Muscle of leg (tissue), 11 donors: Measurements from ENCODE around the gene SEPTIN1. TPM values are rescaled to one million over a fixed set of nuclear protein-coding genes. Genes with fewer than 3 reads are reported as not detected.
"Not testable (repeated sequence)": the region's sequence is repeated elsewhere in the genome, so short reads cannot be mapped to it uniquely, and the experiment has no call there.

Experiments used
- DNase-seq: peaks from one replicate; pipeline ENCODE4 v3.0.0; 2013
- H3K27ac ChIP-seq: one replicate; pipeline ENCODE4 v1.5.1; 2013; ENCODE audit warnings: mild to moderate bottlenecking, low read length, control low read depth
- H3K27me3 ChIP-seq: one replicate; pipeline ENCODE4 v1.6.1; 2013; ENCODE audit warnings: low read length; ENCODE audit not compliant: control insufficient read depth, insufficient read depth
- H3K36me3 ChIP-seq: one replicate; pipeline ENCODE4 v1.6.1; 2013; ENCODE audit warnings: low read length; ENCODE audit not compliant: control insufficient read depth, insufficient read depth
- H3K4me1 ChIP-seq: one replicate; pipeline ENCODE4 v1.6.1; 2013; ENCODE audit warnings: low read length; ENCODE audit not compliant: control insufficient read depth, insufficient read depth
- H3K4me3 ChIP-seq: one replicate; pipeline ENCODE4 v1.5.1; 2013; ENCODE audit warnings: low read length, control low read depth
- H3K9me3 ChIP-seq: replicated peaks from 2 replicates; pipeline ENCODE4 v1.6.1; 2013; ENCODE audit warnings: low read depth, low read length; ENCODE audit not compliant: control insufficient read depth
- WGBS: methylation state at CpG from one replicate; pipeline ENCODE4 v1.1.5; 2013; ENCODE audit warnings: missing lambda C conversion rate; ENCODE audit not compliant: insufficient coverage; 5-methylcytosine and 5-hydroxymethylcytosine counted together
- polyA plus RNA-seq, 8 donors: library from polyadenylated mRNA; unstranded; fragments of 120-200 nt; gene quantifications; one replicate each; pipeline versions ENCODE4 v1.2.1 to v1.2.3, GENCODE V29; 2013; ENCODE audit warnings: inconsistent platforms in 1 of 8, low replicate concordance in 1 of 8; ENCODE audit not compliant: insufficient read length in 8 of 8, insufficient read depth in 1 of 8
- total RNA-seq: library from RNA; stranded (reverse); fragments of 120-200 nt; gene quantifications from one replicate; pipeline ENCODE4 v1.2.4, GENCODE V29; 2013

The SEPTIN1 gene
- total and polyA plus RNA-seq, 9 donors = 0.18 to 4.7 (median 2.5) TPM

DNA sequence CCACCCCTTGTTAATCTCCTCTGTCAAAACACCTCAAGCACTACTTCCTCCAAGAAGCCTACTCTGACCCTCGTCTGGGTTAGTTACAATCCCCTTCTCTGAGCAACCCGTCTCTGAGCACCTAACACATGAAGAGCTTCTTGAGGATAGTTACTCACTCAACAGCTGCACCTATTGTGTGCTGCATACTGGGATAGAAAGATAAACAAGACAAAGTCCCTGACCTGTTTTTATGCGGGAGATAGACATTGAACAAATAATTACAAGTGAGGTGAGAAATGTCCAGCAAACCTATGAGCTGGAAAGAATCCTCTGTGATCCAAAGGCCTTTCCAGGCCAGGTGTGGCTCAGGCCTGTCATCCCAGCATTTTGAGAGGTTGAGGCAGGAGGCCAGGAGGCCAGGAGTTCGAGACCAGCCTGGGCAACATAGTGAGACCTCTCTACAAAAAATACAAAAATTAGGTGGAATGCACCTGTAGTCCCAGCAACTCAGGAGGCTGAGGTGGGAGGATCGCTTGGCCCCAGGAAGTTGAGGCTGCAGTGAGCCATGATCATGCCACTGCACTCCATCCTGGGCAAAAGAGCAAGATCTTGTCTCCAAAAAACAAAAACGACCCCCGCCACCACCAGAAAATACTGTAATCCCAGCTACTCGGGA is 19.5 kb upstream of the SEPTIN1 start:
- Histone ChIP-seq H3K27ac (no peak overlapping the region), H3K27me3 (no peaks in the 10 kb centered on the region), H3K9me3 (no peaks in the 10 kb centered on the region), H3K36me3 (peaks cover 18% of the 10 kb centered on the region), H3K4me1 (peaks cover 17% of the 10 kb centered on the region), H3K4me3 (no peak overlapping the region)
- DNase-seq = peak; percentile 3
- WGBS = 96% methylated on average over 4 of the region's 8 CpGs

DNA sequence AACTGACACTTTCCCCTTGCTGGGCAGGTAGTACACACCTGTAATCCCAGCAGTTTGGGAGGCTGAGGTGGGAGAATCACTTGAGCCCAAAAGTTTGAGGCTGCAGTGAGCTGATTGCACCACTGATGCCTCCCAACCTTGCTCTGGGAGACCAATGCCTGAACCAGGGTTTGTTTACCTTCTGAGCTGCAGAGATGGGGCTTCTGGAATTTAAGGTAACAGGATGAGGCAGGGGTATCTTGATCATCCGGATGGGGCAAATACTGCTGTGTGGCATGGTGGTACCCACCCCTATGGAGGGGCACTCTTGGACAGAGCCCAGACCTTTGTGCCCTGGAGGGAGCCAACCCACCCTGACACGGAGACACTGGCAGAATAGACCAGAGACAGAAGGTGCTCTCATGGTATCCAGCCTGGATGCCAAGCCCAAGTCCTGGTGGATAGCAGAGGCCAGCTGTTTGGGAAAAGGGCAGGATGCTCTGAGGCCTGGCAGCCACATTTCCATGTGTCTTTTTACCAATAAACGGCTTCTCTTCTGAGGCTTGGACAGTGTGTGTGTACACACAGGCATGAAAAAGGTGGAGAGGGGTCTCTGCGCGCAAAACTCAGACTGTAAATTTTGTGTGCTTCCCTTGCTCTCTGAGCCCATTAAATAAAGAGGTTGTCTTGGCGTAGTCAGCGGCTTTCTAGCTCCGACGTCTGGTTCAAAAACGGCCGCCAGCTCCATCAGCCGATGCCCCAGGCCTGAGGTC is 17.2 kb upstream of the SEPTIN1 start:
- no peaks in the 10 kb centered on the region for H3K27me3 ChIP-seq
- H3K9me3 ChIP-seq = no peaks in the 10 kb centered on the region
- DNase-seq = no peak
- H3K27ac ChIP-seq = peak overlapping the region; percentile 99
- H3K4me1 ChIP-seq = peaks cover 19% of the 10 kb centered on the region
- peaks cover 18% of the 10 kb centered on the region for H3K36me3 ChIP-seq
- peak overlapping the region; percentile 76 for H3K4me3 ChIP-seq
- 0% methylated on average over 8 of the region's 12 CpGs for WGBS

DNA sequence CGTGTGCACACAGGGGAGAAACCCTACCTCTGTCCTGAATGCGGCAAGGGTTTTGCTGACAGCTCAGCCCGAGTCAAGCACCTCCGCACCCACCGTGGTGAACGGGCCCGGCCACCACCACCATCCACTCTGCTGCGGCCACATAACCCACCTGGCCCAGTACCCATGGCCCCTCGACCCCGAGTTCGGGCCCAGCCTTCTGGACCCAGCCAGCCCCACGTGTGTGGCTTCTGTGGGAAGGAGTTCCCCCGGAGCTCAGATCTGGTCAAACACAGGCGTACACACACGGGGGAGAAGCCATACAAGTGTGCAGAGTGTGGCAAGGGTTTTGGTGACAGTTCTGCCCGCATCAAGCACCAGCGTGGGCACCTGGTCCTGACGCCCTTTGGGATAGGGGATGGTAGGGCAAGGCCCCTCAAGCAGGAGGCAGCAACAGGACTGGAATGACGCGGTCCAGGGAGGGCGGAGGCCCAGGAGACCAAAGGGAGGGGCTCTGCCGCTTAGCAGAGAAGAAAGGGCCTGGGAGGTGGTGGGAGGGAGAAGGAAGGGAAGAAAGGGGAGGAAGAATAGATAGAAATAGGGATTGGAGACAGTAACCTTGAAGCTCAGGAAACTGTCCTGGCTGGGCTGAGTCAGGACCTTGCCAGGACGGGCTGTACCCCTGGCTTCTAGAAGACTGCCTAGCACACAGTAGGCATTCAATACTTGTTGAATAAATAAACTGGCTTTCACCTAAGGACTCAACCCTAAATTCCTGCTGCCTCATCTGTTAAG is 16.5 kb upstream of the SEPTIN1 start:
- Histone ChIP-seq H3K27me3 (no peaks in the 10 kb centered on the region), H3K36me3 (peaks cover 18% of the 10 kb centered on the region), H3K27ac (peak overlapping the region; percentile 99), H3K9me3 (no peaks in the 10 kb centered on the region), H3K4me3 (no peak overlapping the region), H3K4me1 (peaks cover 25% of the 10 kb centered on the region)
- peak; percentile 9 for DNase-seq
- 71% methylated on average over 15 of the region's 23 CpGs for WGBS

DNA sequence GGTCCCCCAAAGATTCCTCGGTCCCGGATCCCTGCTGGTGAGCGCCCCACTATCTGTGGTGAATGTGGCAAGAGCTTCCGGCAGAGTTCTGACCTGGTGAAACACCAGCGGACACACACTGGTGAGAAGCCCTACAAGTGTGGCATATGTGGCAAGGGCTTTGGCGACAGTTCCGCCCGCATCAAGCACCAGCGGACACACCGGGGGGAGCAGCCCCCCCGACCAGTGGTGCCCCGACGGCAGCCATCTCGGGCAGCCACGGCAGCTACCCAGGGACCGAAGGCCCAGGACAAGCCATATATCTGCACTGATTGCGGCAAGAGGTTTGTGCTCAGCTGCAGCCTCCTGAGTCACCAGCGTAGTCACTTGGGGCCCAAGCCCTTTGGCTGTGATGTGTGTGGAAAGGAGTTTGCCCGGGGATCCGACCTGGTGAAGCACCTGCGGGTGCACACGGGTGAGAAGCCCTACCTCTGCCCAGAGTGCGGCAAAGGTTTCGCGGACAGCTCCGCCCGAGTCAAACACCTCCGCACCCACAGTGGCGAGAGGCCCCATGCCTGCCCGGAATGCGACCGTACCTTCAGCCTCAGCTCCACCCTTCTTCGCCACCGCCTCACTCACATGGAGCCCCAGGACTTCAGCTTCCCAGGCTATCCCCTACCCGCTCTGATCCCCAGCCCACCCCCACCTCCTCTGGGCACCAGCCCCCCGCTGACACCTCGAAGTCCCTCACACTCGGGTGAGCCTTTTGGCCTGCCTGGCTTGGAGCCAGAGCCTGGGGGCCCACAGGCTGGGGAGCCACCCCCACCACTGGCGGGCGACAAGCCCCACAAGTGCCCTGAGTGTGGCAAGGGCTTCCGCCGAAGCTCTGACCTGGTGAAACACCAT is 15.7 kb upstream of the SEPTIN1 start:
- peaks cover 29% of the 10 kb centered on the region for H3K4me1 ChIP-seq
- 95% methylated on average over 37 of the region's 42 CpGs for WGBS
- H3K9me3 ChIP-seq = no peaks in the 10 kb centered on the region
- peak; percentile 5 for DNase-seq
- peaks cover 18% of the 10 kb centered on the region for H3K36me3 ChIP-seq
- no peak overlapping the region for H3K27ac ChIP-seq
- no peaks in the 10 kb centered on the region for H3K27me3 ChIP-seq
- H3K4me3 ChIP-seq = no peak overlapping the region

DNA sequence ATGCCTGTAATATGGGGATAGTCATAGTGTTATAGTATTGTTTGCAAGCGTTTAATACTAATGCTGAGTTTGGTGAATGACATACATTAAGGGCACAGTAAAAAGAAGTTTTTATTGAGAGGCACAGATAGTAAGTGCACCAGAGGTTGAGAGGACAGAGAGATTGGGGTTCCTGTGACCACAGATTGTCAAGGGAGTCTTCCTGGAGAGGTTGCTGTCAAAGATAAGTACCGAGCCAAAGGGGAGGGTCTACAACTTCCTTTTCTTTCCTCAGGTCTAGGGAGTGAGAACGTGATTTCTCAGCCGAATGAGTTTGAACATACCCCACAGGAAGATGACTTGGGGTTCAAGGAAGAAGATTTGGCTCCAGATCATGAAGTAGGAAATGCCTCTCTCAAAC is 14.7 kb upstream of the SEPTIN1 start:
- Histone ChIP-seq H3K27me3 (no peaks in the 10 kb centered on the region), H3K36me3 (peaks cover 18% of the 10 kb centered on the region), H3K4me3 (no peak overlapping the region), H3K4me1 (peaks cover 29% of the 10 kb centered on the region), H3K9me3 (no peaks in the 10 kb centered on the region), H3K27ac (no peak overlapping the region)
- WGBS = 73% methylated on average over 3 of the region's 4 CpGs
- no peak for DNase-seq

DNA sequence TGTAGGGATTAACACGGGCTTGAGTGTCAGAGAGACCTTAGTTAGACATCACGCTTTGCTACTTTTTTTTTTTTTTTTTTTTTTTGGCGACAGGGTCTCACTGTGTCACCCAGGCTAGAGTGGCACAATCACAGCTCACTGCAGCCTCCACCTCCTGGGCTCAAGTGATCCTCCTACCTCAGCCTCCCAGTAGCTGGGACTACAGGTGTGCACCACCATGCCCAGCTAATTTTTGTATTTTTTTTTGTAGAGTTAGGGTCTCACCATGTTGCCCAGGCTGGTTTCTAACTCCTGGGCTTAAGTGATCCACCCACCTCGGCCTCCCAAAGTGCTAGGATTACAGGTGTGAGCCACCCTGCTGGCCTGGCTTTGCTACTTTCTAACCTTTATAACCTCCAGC is 14.3 kb upstream of the SEPTIN1 start:
- Histone ChIP-seq H3K4me1 (peaks cover 29% of the 10 kb centered on the region), H3K36me3 (peaks cover 18% of the 10 kb centered on the region)
- not testable (repeated sequence) for H3K4me3 ChIP-seq, H3K27ac ChIP-seq, H3K9me3 ChIP-seq, H3K27me3 ChIP-seq, DNase-seq
- WGBS = no CpG with 5 or more reads among the region's 4 CpGs

DNA sequence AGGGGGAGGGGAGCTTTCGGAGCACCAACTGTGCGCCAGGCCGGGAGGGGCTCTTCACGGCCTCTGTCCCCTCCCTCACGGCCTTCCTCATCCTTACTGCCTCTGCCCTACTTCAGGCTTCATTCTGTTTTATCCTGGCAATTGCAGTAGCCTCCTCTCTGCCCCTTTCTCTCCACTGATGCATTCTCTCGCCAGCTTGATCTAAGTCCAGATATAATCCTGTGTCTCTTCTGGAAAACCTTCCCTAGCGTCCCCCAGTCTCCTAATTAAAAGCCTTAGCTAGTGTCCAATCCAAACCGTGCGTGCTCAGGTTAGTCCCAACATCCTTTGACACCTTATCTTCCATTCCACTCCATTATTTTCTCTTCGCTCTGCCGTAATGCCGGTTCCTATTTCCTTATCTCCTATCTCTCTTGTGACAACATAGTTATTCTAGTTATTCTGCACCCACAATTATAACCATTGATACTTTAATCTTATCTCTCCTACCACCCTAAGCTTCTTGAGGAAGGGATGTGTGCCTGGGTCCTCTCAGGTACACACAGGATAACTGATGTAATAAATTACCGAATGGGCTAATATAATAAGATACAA is 13.7 kb upstream of the SEPTIN1 start:
- no peak for DNase-seq
- peaks cover 26% of the 10 kb centered on the region for H3K4me1 ChIP-seq
- 15% methylated on average over 10 of the region's 13 CpGs for WGBS
- H3K27ac ChIP-seq = peak overlapping the region; percentile 69
- peaks cover 18% of the 10 kb centered on the region for H3K36me3 ChIP-seq
- no peaks in the 10 kb centered on the region for H3K9me3 ChIP-seq
- H3K27me3 ChIP-seq = no peaks in the 10 kb centered on the region
- peak overlapping the region; percentile 70 for H3K4me3 ChIP-seq

DNA sequence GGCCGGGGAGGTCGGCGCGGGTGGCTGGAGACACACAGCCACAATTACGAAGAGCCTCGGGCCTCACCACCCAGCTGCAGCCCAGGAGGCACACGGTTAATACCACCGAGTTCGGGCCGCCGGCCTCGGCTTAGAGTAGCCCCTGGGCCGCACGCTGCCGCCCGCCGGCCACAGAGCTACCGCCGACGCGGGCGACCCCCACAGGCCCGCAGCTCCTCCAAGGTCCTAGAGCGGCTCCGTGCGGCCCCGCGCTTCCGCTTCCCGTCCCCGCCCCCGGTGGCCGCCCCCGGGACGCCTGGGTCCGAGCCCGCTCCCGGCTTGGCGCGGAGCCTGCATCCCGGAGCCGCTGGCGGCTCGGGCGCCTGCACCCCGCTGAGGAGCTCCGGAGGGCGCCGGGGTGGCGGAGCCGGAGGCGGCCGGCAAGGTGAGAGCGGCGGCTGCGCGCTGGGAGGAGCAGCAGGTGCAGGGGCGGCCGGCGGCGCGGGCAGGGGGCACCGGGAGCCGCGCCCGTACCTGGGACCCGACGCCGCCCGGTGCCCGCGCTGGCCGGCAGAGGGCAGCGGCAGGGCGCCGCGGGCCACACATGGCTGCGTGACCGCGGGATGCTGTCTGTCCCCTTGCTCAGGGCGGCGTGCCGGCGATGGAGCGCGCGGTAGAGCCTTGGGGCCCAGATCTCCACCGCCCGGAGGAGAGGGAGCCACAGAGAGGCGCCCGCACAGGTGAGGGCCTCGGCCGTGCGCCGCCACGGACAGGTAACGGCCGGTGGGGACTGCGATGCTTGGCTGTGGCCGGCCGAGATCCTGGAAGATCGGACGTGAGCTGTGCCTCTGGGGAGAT is 13.0 kb upstream of the SEPTIN1 start, which contains the start of gene ZNF48:
ZNF48 (plus strand) TSS at position 266 of the 837 bp plus-strand sequence; CDS start at position 641, 375 bp downstream.
- under 1% methylated on average over 91 of the region's 103 CpGs for WGBS
- peak; percentile 98 for DNase-seq
- H3K4me3 ChIP-seq = peak within 1 kb of the TSS; percentile 77
- no peaks in the 10 kb centered on the region for H3K27me3 ChIP-seq
- peak within 1 kb of the TSS; percentile 95 for H3K27ac ChIP-seq
- H3K9me3 ChIP-seq = no peaks in the 10 kb centered on the region
- H3K4me1 ChIP-seq = peaks cover 25% of the 10 kb centered on the region
- H3K36me3 ChIP-seq = peaks cover 18% of the 10 kb centered on the region
